ENCODE data around the gene AKAP13. TPM values are rescaled to one million over a fixed set of nuclear protein-coding genes. Genes with fewer than 3 reads are reported as not detected.

AKAP13 gene
- polyA plus RNA-seq, 1 of the 3 experiments (the other 2 are of a cell fraction) = 8.4 TPM

- Histone ChIP-seq H3K79me2 (ENCODE audit: insufficient read depth) (no peaks in the 10 kb centered on the region), H3K4me3 (ENCODE audit: low read depth in 2 of 2, low read length in 1 of 2) (no peak overlapping the region), H4K20me1 (ENCODE audit: insufficient read depth) (0 out of 2 replicates have a peak, but pooled peaks cover 3% of the 10 kb centered on the region), H3K9me2 (no peaks in the 10 kb centered on the region), H3K27ac (ENCODE audit: low read depth in 2 of 2, low read length in 1 of 2) (no peak overlapping the region), H3K27me3 (ENCODE audit: insufficient read depth) (no peaks in the 10 kb centered on the region), H3K4me1 (ENCODE audit: control insufficient read depth in 1 of 2, insufficient read depth in 2 of 2, low read depth in 1 of 2, low read length in 1 of 2) (peaks cover 6 to 36% of the 10 kb centered on the region in 2 experiments; a peak in 3 of 4 replicates), H3K9ac (no peak overlapping the region), H3K36me3 (replicated peaks in 1 of 2; ENCODE audit: control insufficient read depth in 1 of 2, insufficient read depth in 2 of 2, low read length in 1 of 2) (no peaks in the 10 kb centered on the region), H3K9me3 (no peaks in the 10 kb centered on the region), H3K4me2 (no peak overlapping the region), H2AFZ (ENCODE audit: low read depth) (no peak overlapping the region), H3F3A (replicated peaks; ENCODE audit: insufficient read depth) (no peaks in the 10 kb centered on the region)
- WGBS (ENCODE audit: low lambda C conversion rate) = 93% methylated on average over 18 of the region's 24 CpGs
- POLR2A ChIA-PET = no interaction called here
- CTCF ChIA-PET = interaction anchor here (2.1 kb wide), 1 partner anchor 22 kb away, joined by 8 read pairs; no protein-coding TSS in a partner anchor
- no peak for TF ChIP-seq MXI1 (IDR thresholded peaks at IDR 0.05; ENCODE audit: low read depth, low read length)
- TF ChIP-seq POLR2AphosphoS5 (IDR thresholded peaks at IDR 0.05; ENCODE audit: low read depth, low read length) = no peak
- TF ChIP-seq RAD21 (IDR thresholded peaks at IDR 0.05; ENCODE audit: low read length) = no peak
- TF ChIP-seq SMC3 (IDR thresholded peaks at IDR 0.05; ENCODE audit: low read depth, low read length) = no peak
- no peak for TF ChIP-seq ZBTB33 (IDR thresholded peaks at IDR 0.05; ENCODE audit: borderline replicate concordance, low read depth)
- TF ChIP-seq RCOR1 (IDR thresholded peaks at IDR 0.05; ENCODE audit: low read length) = no peak
- TF ChIP-seq, protein P1, sequence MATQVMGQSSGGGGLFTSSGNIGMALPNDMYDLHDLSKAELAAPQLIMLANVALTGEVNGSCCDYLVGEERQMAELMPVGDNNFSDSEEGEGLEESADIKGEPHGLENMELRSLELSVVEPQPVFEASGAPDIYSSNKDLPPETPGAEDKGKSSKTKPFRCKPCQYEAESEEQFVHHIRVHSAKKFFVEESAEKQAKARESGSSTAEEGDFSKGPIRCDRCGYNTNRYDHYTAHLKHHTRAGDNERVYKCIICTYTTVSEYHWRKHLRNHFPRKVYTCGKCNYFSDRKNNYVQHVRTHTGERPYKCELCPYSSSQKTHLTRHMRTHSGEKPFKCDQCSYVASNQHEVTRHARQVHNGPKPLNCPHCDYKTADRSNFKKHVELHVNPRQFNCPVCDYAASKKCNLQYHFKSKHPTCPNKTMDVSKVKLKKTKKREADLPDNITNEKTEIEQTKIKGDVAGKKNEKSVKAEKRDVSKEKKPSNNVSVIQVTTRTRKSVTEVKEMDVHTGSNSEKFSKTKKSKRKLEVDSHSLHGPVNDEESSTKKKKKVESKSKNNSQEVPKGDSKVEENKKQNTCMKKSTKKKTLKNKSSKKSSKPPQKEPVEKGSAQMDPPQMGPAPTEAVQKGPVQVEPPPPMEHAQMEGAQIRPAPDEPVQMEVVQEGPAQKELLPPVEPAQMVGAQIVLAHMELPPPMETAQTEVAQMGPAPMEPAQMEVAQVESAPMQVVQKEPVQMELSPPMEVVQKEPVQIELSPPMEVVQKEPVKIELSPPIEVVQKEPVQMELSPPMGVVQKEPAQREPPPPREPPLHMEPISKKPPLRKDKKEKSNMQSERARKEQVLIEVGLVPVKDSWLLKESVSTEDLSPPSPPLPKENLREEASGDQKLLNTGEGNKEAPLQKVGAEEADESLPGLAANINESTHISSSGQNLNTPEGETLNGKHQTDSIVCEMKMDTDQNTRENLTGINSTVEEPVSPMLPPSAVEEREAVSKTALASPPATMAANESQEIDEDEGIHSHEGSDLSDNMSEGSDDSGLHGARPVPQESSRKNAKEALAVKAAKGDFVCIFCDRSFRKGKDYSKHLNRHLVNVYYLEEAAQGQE (IDR thresholded peaks at IDR 0.05; ENCODE audit: low read depth, low read length) = no peak
- TF ChIP-seq GATA2 (CRISPR knock-in tag; IDR thresholded peaks at IDR 0.05) = no peak
- TF ChIP-seq FOXM1 (IDR thresholded peaks at IDR 0.05; ENCODE audit: low read depth) = no peak
- TF ChIP-seq, protein P2, sequence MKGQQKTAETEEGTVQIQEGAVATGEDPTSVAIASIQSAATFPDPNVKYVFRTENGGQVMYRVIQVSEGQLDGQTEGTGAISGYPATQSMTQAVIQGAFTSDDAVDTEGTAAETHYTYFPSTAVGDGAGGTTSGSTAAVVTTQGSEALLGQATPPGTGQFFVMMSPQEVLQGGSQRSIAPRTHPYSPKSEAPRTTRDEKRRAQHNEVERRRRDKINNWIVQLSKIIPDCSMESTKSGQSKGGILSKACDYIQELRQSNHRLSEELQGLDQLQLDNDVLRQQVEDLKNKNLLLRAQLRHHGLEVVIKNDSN (IDR thresholded peaks at IDR 0.05; ENCODE audit: borderline replicate concordance, low read depth) = no peak
- no peak for TF ChIP-seq TCF12 (IDR thresholded peaks at IDR 0.05)
- TF ChIP-seq EP300 (IDR thresholded peaks at IDR 0.05; ENCODE audit: borderline replicate concordance in 1 of 2, low read depth in 1 of 2, low read length in 1 of 2) = no peak
- no peak for TF ChIP-seq USF2 (IDR thresholded peaks at IDR 0.05; ENCODE audit: borderline replicate concordance, low read depth, low read length)
- DNase-seq = no peak
Observed at GRCh38 chr15:85766001-85766831, 385.8 kb downstream of the AKAP13 start.

All from SK-N-SH (cell line).